SH-SY5Y (cell line): ENCODE results near the gene CTNND2.

ENCODE experiments used
- GATA2 ChIP-seq: IDR thresholded peaks from 2 replicates; pipeline ENCODE4 v1.6.1; 2011; ENCODE audit warnings: mild to moderate bottlenecking, low read depth, low read length
- GATA3 ChIP-seq: IDR thresholded peaks from 2 replicates; pipeline ENCODE4 v1.6.1; 2011; ENCODE audit warnings: low read depth, mild to moderate bottlenecking, low read length, moderate library complexity

DNA sequence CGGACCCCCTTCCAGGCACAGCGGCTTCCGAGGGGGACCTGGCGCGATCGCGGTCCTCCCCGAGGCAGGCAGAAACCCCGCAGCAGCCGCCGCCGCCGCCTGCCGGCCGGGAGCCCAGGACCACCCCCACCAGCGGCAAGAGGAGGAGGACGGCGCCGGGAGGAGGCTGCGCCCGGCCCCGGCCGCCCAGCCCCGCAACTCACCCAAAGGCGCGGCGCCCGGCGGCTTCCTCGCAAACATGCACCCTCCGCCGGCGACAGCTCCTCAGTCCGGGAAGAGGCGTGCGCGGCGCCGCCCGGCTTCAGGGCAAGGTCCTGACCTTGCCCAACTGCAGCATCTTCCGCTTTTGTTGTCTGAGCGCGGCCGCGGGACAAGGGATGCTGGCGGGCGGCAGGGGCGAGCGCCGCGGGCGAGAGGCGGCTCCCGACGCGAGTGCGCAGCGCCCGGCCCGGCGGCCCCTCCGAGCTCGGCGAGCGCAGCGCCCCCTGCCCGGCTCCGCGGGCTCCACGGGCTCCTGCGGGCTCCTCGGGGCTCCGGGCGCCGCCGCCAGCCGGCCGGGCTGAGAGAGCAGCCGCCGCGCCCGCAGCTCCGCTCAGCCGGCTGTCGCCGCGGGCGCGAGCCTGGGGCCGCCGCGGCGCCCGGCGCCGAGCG, 507 bp downstream of the CTNND2 start:
- TF ChIP-seq GATA2 (no peak), GATA3 (no peak)
